GM23338 (cell line): ENCODE results near the gene SIL1.

Source experiments
- EZH2 ChIP-seq: fragments of 200-600 bp; sonication (generic); IDR thresholded peaks from one replicate; pipeline ENCODE4 v1.8.0; 2017; ENCODE audit warnings: antibody characterized with exemption, mild to moderate bottlenecking, low read depth; ENCODE audit not compliant: unreplicated experiment
- POLR2AphosphoS5 ChIP-seq: IDR thresholded peaks from 2 replicates; pipeline ENCODE4 v1.6.1; 2016; ENCODE audit warnings: antibody characterized with exemption, low read depth
- REST ChIP-seq: IDR thresholded peaks from one replicate; pipeline ENCODE4 v1.6.1; 2018; ENCODE audit warnings: antibody characterized with exemption; ENCODE audit not compliant: unreplicated experiment
- TF ChIP-seq, protein P1 (sequence below), 2 experiments: fragments of 200-600 bp in 1 of 2; sonication (generic) in 1 of 2; conservative IDR thresholded peaks; 2 replicates each; pipeline versions ENCODE4 v1.5.1 to v1.6.1; 2016 to 2017; ENCODE audit warnings: antibody characterized with exemption in 2 of 2, low read depth in 2 of 2, mild to moderate bottlenecking in 2 of 2, moderate library complexity in 1 of 2

DNA sequence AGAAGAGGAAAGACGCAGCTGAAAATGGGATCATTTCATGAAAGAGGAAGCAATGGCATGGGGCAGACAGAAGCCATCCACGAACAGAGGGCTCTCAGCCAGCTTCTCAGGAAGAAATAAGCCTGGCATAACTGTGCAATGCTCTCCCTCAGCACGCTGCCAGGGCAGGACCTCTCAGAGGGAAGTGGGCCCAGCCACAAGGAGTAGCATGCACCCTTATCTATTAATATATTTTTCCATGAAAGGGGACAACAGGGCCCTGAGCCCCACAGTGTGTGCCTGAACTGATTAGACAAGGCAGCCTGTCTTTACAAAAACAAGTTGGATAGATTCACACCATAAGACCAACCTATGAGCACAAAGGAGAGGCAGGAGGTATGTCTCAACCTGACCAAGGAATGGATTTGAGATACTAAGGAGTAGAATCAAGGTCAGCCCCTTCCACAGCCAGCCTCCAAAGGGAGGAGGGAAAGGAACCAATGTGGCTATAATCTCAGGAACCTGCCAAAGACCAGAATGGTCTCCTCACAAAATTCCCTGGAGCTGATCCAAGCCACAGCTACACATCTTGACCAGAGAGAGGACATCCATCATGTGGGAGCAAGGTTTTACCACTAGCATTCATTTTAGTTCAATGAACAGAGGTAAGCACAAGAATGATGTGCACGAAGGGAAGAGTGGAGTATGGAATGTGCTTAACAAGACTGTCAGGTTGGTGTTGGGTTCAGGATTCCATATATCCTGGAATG lies 154.8 kb downstream of the SIL1 start:
- TF ChIP-seq, protein P1, sequence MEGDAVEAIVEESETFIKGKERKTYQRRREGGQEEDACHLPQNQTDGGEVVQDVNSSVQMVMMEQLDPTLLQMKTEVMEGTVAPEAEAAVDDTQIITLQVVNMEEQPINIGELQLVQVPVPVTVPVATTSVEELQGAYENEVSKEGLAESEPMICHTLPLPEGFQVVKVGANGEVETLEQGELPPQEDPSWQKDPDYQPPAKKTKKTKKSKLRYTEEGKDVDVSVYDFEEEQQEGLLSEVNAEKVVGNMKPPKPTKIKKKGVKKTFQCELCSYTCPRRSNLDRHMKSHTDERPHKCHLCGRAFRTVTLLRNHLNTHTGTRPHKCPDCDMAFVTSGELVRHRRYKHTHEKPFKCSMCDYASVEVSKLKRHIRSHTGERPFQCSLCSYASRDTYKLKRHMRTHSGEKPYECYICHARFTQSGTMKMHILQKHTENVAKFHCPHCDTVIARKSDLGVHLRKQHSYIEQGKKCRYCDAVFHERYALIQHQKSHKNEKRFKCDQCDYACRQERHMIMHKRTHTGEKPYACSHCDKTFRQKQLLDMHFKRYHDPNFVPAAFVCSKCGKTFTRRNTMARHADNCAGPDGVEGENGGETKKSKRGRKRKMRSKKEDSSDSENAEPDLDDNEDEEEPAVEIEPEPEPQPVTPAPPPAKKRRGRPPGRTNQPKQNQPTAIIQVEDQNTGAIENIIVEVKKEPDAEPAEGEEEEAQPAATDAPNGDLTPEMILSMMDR (conservative IDR thresholded peaks at IDR 0.05; ENCODE audit: low read depth in 2 of 2), result no peak
- TF ChIP-seq EZH2, result no peak
- no peak for TF ChIP-seq POLR2AphosphoS5
- TF ChIP-seq REST, result no peak
